Left colon (tissue), 2 donors: Measurements from ENCODE around the gene COL5A2. TPM values are rescaled to one million over a fixed set of nuclear protein-coding genes. Genes with fewer than 3 reads are reported as not detected.
A peak's percentile ranks its signal among the peaks of the same experiment; 100 is the strongest.

ENCODE experiments used
- ATAC-seq: fragments of 200-7000 bp; cut with Tn5 transposase; one replicate; pipeline ENCODE4 v1.9.1; 2020; ENCODE audit warnings: mild to moderate bottlenecking, moderate library complexity
- DNase-seq, 2 donors: peaks; one replicate each; pipeline ENCODE4 v3.0.0-alpha.2; 2020
- intact Hi-C, 2 donors: fragments of 100-400 bp; cut with DNase I in 1 of 2; cut with micrococcal nuclease in 1 of 2; formaldehyde crosslinking; loops; one replicate each; pipeline versions ENCODE4 v1.11.2 to v1.14.0; 2022; cut with DNase I, micrococcal nuclease
- long read RNA-seq: library from polyadenylated mRNA; unstranded; transcript quantifications from one replicate; pipeline ENCODE4 v2.0.0, GENCODE V29; 2021
- total RNA-seq, 2 donors: library from RNA; stranded (reverse); fragmentation: NEBNext Ultra II Directional; extraction: Animal tissue kit (Norgen Biotek cat#: 25700); gene quantifications; one replicate each; pipeline ENCODE4 v1.2.1, GENCODE V29; 2021
- donor health status: DM: no; HTN: no; CAD: no.
- donor health status: DM: yes; HTN: yes; CAD: no.

The COL5A2 gene
- total RNA-seq = 10 to 100 TPM in 1 of 2 donors, 1 to 10 TPM in 1; 8.0 to 21.5 TPM
- long read RNA-seq, partial matches to known transcripts = 6 of 6 reads
- long read RNA-seq, other reads (novel, unspliced or antisense) = 0 of 6 reads

DNA sequence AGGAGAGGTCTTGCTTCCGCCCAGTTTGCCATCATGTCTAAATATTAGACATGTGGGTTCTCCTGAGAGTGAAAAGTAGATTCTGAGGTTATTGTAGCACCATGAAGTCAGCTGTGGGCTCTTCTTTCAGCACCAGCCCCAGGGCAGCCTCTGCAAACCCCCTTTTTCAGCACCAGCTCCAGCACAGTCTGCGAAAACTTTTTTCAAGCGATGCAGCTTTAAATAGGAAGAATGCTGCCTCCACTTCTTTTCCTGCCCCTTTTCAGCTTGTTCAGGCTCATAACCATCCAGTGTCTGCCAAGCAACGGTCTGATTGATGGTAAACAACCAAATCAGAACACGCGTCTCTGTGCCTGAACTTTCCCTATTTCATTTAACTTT lies at the start of gene COL5A2:
TSS of gene COL5A2 (minus strand) at position 192 of the 381 bp plus-strand sequence. CDS start at position 35, 157 bp downstream.
- intact Hi-C loops = no loop called here
- DNase-seq (peak; percentile 8 to 36), ATAC-seq (peak; percentile 56)

DNA sequence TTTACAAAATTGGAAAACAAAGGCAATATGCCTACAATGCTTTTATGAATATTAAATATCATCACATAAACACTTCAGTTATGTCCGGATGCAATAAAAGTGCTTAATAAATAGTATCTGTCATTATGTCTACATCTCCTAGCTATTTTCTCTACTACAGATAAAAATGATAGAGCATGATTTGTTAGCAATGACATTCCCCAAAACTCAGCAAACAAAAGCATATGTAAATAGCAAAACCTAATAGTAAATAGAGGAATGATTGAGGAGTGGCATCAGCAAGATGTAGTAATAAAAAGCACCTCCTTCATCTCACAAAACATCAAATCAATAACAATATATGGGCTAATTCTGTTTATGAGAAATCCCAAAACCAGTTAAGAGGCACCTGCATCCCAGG lies 46.5 kb upstream of the COL5A2 start:
- intact Hi-C loops = no loop called here
- ATAC-seq (no peak), DNase-seq (no peak)

DNA sequence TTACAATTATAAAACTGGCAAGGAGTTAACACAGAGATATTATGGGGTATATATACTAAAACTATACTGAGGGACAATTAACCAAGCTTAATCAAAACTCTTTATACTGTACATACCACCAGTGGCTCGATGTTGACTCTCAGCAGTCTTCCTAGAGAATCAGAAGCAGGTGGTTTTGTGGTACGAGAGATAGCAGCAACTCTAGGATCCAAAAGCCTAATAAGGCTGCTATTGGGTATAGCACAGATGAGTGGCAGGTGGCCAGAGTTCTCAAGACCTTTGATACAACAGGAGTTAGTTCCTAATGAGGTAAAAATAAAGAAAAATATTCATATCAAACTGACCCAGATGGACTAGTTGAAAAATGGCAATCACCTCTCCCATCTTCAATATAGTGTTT lies 45.5 kb upstream of the COL5A2 start:
- intact Hi-C loops = no loop called here
- ATAC-seq (no peak), DNase-seq (no peak)

DNA sequence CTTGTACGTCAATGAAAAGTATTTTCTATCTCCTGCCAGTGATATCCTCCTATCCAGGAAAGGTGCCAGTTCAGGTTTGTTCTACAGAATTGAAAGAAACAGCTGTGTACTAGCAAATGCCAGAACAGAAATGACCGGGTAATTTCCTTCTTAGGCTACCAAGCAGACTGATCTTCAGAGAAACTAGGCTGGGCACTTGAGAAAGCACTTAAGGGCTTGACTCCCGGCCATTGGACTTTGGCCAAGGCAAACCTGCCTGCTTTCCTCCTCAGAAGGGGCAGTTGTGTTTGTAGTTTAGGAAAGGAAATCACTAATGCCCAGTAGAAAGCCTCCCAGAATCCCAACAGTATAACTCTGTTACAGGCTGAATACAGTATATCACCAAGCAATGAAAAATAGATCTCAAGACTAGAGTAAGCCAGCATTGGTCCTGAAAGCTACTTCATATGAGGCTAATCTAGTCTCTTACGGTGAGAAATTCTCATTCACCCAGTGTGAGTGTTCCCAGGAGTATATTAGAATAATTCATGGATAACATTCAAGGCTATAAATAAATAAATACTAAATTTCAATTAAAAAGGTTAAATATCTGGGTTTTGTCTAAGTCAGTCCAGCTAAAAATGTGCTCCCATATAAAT lies 43.0 kb upstream of the COL5A2 start:
- peak; percentile 31 to 59 for DNase-seq
- intact Hi-C loops = no loop called here
- ATAC-seq = peak; percentile 89

DNA sequence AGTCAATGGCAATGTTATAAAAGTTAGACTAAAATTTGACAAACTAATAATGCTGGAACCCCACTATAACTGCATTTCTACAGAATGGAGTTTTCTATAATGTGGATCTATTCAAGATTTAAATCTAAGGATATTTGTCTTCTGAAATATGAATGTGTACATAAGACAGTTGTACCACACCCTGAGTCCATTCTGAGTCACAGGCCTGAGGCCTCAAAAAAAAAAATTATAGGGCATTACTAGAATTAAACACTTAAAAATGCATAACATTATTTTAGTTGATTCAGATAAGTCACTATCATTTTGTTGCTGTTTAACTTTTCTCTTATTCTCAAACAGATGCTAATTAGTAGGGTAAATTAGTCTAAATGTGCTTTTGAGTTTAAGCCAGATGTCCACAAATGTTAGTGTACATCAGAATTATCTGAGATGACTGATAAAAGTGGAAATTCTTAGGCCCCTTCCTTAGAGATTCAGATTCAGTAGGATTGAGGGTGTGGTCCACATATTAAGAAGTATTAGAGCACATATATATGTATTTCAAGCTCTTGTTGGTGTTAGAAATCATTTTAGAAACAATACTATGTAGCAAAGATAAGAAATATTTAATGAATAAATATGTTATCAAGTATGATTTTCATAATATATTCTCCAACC lies 42.4 kb upstream of the COL5A2 start:
- ATAC-seq (peak; percentile 85), DNase-seq (no peak)
- intact Hi-C loops = no loop called here

DNA sequence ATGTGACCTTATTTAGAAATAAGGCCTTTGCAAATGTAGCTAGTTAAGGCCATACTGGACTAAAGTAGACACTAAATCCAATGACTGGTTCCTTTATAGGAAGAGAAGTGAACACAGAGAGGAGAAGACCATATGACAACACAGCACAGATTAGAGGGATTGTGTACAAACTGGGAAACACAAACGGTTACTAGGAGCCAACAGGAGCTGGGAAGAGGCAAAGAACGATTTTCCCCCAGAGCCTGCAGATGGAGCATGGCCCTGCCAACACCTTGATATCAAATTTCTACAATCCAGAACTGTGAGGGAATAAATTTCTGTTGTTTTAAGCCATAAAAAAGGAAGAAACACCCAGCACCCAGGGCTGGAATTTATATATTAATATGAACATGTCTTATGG lies 38.7 kb upstream of the COL5A2 start:
- intact Hi-C loops = no loop called here
- no peak for DNase-seq

DNA sequence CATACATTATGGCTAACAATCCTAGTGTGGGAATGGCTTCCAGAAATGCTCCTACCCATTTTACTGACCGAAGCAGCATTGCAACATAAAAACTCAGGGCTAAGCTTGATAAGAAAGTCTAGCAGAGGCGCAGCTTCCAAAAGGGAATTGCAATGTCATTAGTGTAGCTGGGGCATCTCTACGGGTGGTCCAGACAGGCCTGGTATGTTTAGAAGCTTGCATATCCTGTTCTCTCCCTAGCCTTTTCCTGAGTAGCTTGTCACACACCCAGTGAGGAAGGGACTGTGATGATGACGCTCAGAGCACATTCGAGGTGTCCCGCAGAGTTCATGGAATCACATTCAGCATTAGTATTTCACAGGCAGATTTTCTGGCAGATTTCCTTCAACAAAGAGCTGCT lies 38.0 kb upstream of the COL5A2 start:
- DNase-seq = no peak
- no peak for ATAC-seq
- intact Hi-C loops = no loop called here

More for the DNA sequence above, 38.7 kb upstream of the COL5A2 start:
- no peak for ATAC-seq

DNA sequence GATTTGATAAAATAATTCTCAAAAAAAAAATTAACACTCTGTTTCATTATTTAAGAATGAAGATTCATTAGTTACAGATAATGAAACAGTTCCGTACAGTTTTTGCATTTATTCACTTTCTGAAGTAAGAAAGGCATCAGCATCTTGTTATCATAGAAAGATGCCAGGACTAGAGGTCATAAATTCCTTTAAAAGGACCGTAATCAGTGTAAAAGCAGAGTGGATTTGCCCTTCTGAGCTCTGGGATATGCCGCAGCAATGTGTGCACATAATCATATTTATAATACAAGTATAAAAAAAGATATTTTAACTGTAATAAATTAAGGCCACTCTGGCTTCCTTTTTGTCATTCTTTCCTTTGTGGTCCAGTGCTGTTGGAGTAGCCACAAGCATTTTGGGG lies 37.5 kb upstream of the COL5A2 start:
- DNase-seq (no peak), ATAC-seq (no peak)
- intact Hi-C loops = no loop called here

DNA sequence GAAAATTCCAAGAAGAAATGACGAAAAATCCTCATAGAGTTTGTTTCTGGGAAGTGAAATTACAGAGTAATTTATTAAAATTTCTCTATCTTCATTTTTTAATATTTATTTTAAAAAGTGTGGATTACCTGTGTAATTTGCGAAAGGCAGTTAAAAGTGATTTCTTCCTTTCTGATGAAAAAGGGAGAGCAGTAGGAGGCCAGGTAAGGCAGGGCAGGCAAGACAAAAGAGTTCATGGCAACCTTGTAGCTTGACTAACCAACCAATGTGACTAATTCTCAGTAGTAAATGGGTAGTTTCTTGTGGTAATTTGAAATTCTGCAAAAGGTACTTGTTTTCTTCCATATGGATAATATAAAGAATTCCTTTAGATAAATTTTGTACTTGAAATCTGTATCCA lies 34.9 kb upstream of the COL5A2 start:
- intact Hi-C loops = no loop called here
- DNase-seq (no peak), ATAC-seq (no peak)

DNA sequence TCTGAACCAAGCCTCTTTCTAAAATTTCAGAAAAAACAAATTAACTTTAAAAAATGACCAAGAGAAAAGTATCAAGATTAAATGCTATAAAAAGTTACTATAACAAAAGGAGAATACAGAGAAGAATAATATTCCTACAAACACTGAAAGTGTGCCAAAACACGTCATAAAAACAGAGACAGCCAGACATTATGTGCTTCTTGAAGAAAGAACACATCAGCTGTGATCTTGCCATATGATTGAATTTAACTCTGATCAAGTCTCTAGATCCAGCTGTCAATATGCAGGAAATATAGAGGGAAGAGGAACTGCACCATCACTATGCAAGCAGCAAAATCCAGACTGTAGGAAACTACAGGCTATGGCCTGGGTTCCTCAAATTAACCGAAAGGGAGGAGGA lies 33.7 kb upstream of the COL5A2 start:
- intact Hi-C loops = no loop called here
- no peak for ATAC-seq
- no peak for DNase-seq

DNA sequence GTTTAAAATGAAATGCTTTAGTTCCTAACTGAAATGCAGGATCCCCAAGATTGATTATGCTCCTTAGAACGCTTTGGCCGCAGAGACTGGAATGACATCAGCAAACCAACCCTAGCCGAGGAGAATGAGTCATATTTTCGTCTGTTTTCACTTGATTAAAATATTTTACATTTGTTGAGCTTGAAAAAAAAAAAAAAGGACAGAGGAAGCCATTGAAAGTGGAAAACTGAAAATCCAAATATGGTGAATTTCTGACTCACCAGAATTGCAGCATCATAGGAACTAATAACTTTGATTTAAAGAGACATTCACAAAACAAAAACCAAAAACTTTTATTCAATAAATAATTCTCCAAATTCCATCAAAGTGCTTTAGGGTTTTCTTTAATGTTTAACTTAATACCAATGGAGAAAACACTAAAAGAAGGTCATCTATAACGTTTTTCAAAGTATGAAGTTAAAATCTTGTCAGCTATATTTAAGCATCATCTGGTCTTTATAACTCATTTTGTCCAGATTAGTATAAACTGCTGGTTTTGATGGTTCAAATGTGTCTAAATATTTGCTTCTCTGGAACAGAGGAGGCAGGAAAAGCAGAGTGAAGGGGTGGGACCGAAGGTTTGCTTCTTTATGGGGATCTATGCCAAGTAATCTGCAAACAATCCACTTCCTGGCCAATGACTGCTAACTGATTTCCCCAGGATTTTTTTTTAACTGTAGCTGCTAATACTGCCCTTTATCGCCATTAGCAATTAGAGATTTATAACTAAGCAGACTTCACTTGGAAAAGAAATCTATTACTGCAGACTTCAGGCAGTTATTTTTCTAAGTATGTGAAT lies 30.9 kb upstream of the COL5A2 start:
- ATAC-seq = no peak
- peak; percentile 21 to 37 for DNase-seq
- intact Hi-C loops = no loop called here

DNA sequence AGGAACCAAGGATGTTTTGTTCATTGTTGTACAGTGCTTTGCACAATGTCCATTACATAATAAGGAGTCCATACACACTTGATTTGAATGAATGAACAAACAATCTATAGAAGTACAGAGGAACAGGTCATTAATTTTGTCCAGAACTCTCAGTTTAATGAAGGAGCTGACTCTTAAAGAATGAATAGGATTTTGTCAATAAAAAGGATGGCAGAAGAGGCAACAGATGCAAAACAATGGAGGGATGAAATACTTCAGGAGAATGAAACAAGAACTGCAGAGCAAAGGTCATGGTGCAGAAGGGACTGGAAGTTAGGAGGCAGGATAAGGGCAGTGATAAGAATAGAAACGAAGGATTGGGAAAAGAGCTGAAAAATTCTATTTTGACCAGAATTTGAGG lies 28.7 kb upstream of the COL5A2 start:
- ATAC-seq = no peak
- intact Hi-C loops = no loop called here
- no peak for DNase-seq

DNA sequence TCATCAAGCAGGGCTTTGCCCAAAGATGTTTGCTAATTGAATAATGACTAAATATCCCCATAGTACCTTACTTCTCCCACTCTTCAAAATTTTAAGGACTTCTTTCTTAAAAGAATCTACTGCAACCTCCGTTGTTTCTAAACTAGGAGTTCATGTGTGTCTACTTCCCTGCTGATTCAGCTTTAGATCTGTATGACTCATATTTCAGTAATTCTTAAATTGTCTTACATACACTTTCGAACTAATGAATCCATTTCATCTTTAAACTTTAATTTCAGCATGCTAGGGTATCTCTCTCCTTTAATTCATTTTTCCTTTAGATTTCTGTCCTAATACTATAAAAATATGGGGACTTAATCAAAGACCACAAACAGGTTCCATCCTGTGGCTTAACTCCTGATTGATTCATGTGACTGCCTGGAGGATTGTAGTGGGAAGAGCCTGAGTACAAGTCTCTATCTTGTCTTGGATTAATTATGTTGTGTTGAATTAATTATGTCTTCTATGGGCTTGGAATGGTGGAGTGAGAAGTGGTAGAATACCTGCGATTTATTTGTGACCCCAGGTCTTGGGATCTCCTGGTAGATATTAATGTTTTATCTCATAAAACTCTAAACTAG lies 24.9 kb upstream of the COL5A2 start:
- DNase-seq (no peak), ATAC-seq (no peak)

DNA sequence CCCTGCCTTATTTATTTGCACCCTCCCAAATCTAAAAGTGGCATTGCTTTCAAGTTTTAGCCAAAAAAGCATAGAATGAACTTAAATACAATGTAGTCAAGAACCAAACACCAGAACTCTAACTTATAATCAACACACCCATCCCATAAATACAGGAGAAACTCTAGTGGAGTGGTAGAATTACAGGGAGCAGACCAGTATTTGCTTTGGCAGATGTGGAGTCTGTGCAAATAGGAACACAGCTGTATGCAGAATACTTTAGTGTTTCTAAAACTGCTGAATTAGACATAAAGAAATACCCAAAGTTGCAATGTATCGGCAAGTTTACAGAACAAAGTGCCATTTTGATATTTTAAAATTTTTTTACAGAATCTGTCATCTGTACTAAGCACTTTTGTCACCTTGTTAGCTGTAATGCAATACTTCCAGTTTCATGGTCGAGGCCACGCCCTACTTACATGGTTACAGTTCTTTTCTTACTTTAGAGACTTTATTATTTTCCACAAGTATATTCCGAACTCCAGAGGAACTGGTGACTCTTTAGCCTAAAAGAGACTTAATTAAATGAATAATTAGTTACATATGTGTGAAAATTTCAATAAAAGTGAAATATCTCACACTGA lies 23.7 kb upstream of the COL5A2 start:
- DNase-seq = no peak
- intact Hi-C loops = no loop called here
- peak; percentile 69 for ATAC-seq

More for the DNA sequence above, 24.9 kb upstream of the COL5A2 start:
- intact Hi-C loops = no loop called here

DNA sequence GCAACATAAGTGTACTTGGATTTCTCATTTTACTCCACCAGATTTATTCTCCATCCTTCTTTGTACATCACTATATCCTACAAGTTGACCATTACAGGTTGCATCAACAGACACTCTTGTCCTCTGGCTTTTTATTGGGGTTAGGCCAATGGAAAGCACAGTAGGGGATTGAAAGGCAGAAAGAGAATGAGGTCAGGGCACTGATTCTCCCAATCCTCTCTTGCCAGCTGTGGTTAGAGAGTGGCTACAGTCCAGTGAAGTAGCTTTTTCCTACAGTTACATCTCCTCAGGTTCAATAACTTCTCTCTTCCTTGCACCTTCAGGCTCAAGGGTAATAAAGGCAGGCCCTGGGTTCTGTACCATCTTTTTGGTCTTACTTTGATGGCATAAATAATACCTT lies 20.2 kb upstream of the COL5A2 start:
- DNase-seq (no peak), ATAC-seq (no peak)
- intact Hi-C loops = no loop called here

DNA sequence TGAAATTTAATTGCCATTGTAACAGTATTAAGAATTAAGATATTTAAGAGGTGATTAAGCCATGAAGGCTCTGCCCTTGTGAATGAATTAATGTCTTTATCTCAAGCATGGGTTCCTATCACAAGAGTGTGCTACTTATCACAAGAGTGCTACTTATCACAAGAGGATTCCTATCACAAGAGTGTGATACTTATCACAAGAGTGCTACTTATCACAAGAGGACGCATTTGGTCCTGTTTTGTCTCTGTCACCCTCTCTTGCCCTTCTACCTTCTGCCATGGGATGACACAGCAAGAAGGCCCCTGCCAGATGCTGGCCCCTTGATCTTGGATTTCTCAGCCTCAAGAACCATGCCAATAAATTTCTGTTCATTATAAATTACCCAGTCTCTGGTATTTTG lies 13.2 kb upstream of the COL5A2 start:
- intact Hi-C loops = no loop called here
- DNase-seq (no peak), ATAC-seq (no peak)

DNA sequence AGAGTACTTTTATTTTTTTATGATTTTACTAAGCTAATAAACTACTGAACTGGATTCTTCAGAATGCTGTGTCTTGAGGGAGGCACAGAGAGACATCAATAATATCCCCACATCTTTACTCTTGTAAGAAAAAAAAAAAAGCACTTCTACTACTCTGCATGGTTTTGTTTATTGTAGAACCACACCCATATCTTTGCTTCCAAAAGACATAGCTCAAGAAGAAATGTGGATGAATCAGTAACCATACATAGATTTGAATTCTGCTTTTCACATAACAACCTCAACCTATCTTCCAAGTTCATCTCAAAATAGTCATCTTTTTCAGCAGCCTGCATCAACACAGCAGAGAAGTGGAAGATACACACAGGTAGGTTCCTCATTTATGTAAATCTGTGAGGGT lies 12.2 kb upstream of the COL5A2 start:
- intact Hi-C loops = no loop called here
- DNase-seq (no peak), ATAC-seq (no peak)

DNA sequence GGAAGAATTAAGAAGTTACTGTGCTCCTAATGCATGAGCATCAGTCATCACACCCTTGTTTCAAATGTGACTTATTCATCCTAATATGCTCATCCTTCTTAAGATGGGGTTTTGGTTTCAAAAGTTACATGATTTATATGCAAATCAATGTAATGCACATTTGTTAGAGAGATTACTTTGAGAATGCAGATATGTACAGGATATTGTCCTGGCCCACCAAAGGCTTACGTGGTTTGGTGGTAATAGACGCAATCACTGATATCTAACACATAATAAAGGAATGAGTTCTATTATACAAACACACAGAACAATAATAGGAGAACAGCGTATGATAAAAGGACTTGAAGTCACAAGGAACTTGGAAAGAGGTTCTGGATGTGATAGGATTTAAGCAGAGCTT lies 11.1 kb upstream of the COL5A2 start:
- ATAC-seq = no peak
- intact Hi-C loops = no loop called here
- no peak for DNase-seq
